ENCODE data around the gene HDAC4. TPM values are rescaled to one million over a fixed set of nuclear protein-coding genes. Genes with fewer than 3 reads are reported as not detected.

Gene HDAC4
- total RNA-seq, 1 experiment from 2014 or later = 40.1 TPM

DNA sequence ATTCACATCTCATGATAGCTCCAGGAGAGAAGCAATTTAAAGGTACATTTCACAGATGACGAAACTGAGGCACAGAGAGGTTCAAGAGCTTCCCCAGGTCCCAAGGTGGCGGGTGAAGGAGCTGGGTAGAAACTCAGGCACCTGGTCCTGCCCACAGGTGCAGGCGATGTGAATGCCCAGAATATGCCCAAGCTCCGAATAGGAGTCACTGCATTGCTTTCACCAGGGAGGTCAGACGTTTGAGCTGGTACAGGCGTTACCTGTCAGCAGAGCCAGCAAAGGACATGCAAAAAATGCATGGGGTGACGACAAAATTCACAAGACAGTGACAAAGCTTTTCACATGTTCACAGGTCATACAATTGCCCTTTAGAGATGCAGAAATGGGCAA lies 247.9 kb downstream of the HDAC4 start:
- Histone ChIP-seq H3K27ac (ENCODE audit: low read length) (no peak overlapping the region), H3K4me1 (ENCODE audit: control insufficient read depth, insufficient read depth, low read length) (no peaks in the 10 kb centered on the region), H3K9me3 (ENCODE audit: control insufficient read depth, insufficient read depth, low read depth, low read length) (no peaks in the 10 kb centered on the region), H3K4me3 (ENCODE audit: low read depth in 2 of 2, low read length in 2 of 2) (no peak overlapping the region), H3K27me3 (ENCODE audit: control insufficient read depth, insufficient read depth, low read length) (no peaks in the 10 kb centered on the region), H3K36me3 (ENCODE audit: control insufficient read depth, insufficient read depth, low read length) (no peaks in the 10 kb centered on the region; the same call in 1 of the 2 replicates)
- TF ChIP-seq CTCF (IDR thresholded peaks at IDR 0.05) (no peak), POLR2AphosphoS5 (IDR thresholded peaks at IDR 0.05; ENCODE audit: low read depth, low read length) (no peak), SIN3A (IDR thresholded peaks at IDR 0.05; ENCODE audit: borderline replicate concordance, insufficient read depth, low read depth, low read length) (no peak), TCF7L2 (IDR thresholded peaks at IDR 0.05; ENCODE audit: low read depth, low read length) (no peak)
- TF ChIP-seq, protein P1, sequence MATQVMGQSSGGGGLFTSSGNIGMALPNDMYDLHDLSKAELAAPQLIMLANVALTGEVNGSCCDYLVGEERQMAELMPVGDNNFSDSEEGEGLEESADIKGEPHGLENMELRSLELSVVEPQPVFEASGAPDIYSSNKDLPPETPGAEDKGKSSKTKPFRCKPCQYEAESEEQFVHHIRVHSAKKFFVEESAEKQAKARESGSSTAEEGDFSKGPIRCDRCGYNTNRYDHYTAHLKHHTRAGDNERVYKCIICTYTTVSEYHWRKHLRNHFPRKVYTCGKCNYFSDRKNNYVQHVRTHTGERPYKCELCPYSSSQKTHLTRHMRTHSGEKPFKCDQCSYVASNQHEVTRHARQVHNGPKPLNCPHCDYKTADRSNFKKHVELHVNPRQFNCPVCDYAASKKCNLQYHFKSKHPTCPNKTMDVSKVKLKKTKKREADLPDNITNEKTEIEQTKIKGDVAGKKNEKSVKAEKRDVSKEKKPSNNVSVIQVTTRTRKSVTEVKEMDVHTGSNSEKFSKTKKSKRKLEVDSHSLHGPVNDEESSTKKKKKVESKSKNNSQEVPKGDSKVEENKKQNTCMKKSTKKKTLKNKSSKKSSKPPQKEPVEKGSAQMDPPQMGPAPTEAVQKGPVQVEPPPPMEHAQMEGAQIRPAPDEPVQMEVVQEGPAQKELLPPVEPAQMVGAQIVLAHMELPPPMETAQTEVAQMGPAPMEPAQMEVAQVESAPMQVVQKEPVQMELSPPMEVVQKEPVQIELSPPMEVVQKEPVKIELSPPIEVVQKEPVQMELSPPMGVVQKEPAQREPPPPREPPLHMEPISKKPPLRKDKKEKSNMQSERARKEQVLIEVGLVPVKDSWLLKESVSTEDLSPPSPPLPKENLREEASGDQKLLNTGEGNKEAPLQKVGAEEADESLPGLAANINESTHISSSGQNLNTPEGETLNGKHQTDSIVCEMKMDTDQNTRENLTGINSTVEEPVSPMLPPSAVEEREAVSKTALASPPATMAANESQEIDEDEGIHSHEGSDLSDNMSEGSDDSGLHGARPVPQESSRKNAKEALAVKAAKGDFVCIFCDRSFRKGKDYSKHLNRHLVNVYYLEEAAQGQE (IDR thresholded peaks at IDR 0.05; ENCODE audit: insufficient read depth in 1 of 2, low read depth in 2 of 2, low read length in 1 of 2) = no peak
- DNase-seq (ENCODE audit: low read depth, low spot score) (no peak), ATAC-seq (no peak)
- BruUV-seq (replicated peaks) = no TSS peak
- in situ Hi-C loops (cut with HindIII; ENCODE audit: low pct_unique_long_range_greater_than_20kb, low sequenced_read_pairs) (no loop called here), intact Hi-C loops (cut with micrococcal nuclease; ENCODE audit: unreplicated experiment) (no loop called here)
- ChIA-PET POLR2A (no interaction called here), CTCF (no interaction called here)

DNA sequence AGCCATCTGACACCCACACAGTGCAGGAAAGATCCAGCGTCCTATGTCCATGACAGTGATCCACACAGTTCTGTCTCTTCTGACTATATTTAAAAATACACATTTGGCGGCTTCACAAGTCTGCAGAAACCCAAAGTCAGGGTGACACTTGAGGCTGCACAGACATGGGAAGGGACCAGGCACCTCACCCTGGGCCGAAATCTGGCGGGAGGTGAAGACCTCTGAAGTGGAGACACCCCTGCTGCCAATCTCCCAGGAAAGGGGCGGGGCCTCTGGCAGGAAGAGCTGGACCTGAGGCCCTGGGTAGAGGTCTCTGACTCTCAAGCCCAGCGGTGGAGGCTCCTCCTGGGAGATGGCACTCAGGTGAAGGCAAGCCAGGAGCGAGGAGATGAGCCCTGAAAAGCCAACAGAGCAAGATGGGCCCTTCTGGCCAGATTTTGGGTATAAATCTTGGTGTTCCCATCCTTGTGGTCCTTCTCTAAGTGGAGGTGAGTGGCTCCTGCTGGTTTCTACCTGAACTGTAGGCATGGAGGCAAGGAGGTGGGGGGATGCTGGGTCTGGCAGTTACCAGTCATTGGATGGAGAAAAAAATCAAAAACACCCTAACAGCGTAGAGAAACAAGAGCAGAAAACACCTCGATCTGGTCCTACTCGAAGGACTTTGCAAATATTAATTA lies 248.4 kb downstream of the HDAC4 start:
- intact Hi-C loops (cut with micrococcal nuclease; ENCODE audit: unreplicated experiment) = no loop called here
- DNase-seq (ENCODE audit: low read depth, low spot score) = no peak
- H3K27ac ChIP-seq (ENCODE audit: low read length) = no peak overlapping the region
- no TSS peak for BruUV-seq (replicated peaks)
- no peaks in the 10 kb centered on the region for H3K27me3 ChIP-seq (ENCODE audit: control insufficient read depth, insufficient read depth, low read length)
- TF ChIP-seq TCF7L2 (IDR thresholded peaks at IDR 0.05; ENCODE audit: low read depth, low read length) (no peak), CTCF (IDR thresholded peaks at IDR 0.05) (no peak), SIN3A (IDR thresholded peaks at IDR 0.05; ENCODE audit: borderline replicate concordance, insufficient read depth, low read depth, low read length) (no peak), POLR2AphosphoS5 (IDR thresholded peaks at IDR 0.05; ENCODE audit: low read depth, low read length) (no peak)
- TF ChIP-seq, protein P1 (IDR thresholded peaks at IDR 0.05; ENCODE audit: insufficient read depth in 1 of 2, low read depth in 2 of 2, low read length in 1 of 2) = no peak
- no peak for ATAC-seq
- ChIA-PET POLR2A (no interaction called here), CTCF (no interaction called here)
- H3K4me1 ChIP-seq (ENCODE audit: control insufficient read depth, insufficient read depth, low read length) = no peaks in the 10 kb centered on the region
- no peak overlapping the region for H3K4me3 ChIP-seq (ENCODE audit: low read depth in 2 of 2, low read length in 2 of 2)
- H3K36me3 ChIP-seq (ENCODE audit: control insufficient read depth, insufficient read depth, low read length) = no peaks in the 10 kb centered on the region; the same call in 1 of the 2 replicates
- in situ Hi-C loops (cut with HindIII; ENCODE audit: low pct_unique_long_range_greater_than_20kb, low sequenced_read_pairs) = no loop called here
- no peaks in the 10 kb centered on the region for H3K9me3 ChIP-seq (ENCODE audit: control insufficient read depth, insufficient read depth, low read depth, low read length)
